H9 (cell line): Measurements from ENCODE around the gene AFF1. TPM values are rescaled to one million over a fixed set of nuclear protein-coding genes. Genes with fewer than 3 reads are reported as not detected.

ENCODE experiments used
- DNase-seq: peaks from one replicate; pipeline ENCODE4 v3.0.0-alpha.2; 2017
- H2AFZ ChIP-seq: one replicate; pipeline ENCODE4 v1.6.1; 2013; ENCODE audit warnings: mild to moderate bottlenecking, low read length, control low read depth, moderate library complexity
- H2AK5ac ChIP-seq: 2 replicates; pipeline ENCODE4 v1.6.1; 2013; ENCODE audit warnings: low read length, control low read depth, mixed read lengths; ENCODE audit not compliant: insufficient read length
- H2BK120ac ChIP-seq: one replicate; pipeline ENCODE4 v1.6.1; 2013; ENCODE audit warnings: low read depth, mild to moderate bottlenecking, low read length, control low read depth, inconsistent platforms; ENCODE audit not compliant: poor library complexity, severe bottlenecking
- H2BK12ac ChIP-seq: 2 replicates; pipeline ENCODE4 v1.6.1; 2013; ENCODE audit warnings: low read length, control low read depth, mixed read lengths, low read depth; ENCODE audit not compliant: insufficient read length
- H2BK15ac ChIP-seq: 2 replicates; pipeline ENCODE4 v1.6.1; 2013; ENCODE audit warnings: low read depth, low read length, control low read depth
- H2BK20ac ChIP-seq: one replicate; pipeline ENCODE4 v1.6.1; 2013; ENCODE audit warnings: low read depth, mild to moderate bottlenecking, low read length, control low read depth, inconsistent platforms; ENCODE audit not compliant: poor library complexity, severe bottlenecking
- H2BK5ac ChIP-seq: 2 replicates; pipeline ENCODE4 v1.6.1; 2013; ENCODE audit warnings: low read length, control low read depth, mixed read lengths; ENCODE audit not compliant: insufficient read length
- H3K14ac ChIP-seq: 2 replicates; pipeline ENCODE4 v1.6.1; 2013; ENCODE audit warnings: low read length, control low read depth; ENCODE audit not compliant: insufficient read depth
- H3K18ac ChIP-seq: 2 replicates; pipeline ENCODE4 v1.6.1; 2013; ENCODE audit warnings: low read depth, mild to moderate bottlenecking, mixed read lengths, low read length, control low read depth; ENCODE audit not compliant: insufficient read length
- H3K23ac ChIP-seq: 2 replicates; pipeline ENCODE4 v1.6.1; 2013; ENCODE audit warnings: low read length, control low read depth, mixed read lengths, low read depth; ENCODE audit not compliant: insufficient read length
- H3K23me2 ChIP-seq: 2 replicates; pipeline ENCODE4 v1.6.1; 2013; ENCODE audit warnings: low read depth, mild to moderate bottlenecking, mixed read lengths, low read length, control low read depth; ENCODE audit not compliant: insufficient read length, poor library complexity, severe bottlenecking
- H3K27ac ChIP-seq: 2 replicates; pipeline ENCODE4 v1.5.1; 2013; ENCODE audit warnings: low read length, control low read depth, mixed read lengths, low read depth; ENCODE audit not compliant: insufficient read length
- H3K27me3 ChIP-seq: 2 replicates; pipeline ENCODE4 v1.6.1; 2013; ENCODE audit warnings: low read length, control low read depth, inconsistent platforms; ENCODE audit not compliant: insufficient read depth
- H3K4ac ChIP-seq: 2 replicates; pipeline ENCODE4 v1.6.1; 2013; ENCODE audit warnings: low read depth, mild to moderate bottlenecking, control low read depth, inconsistent platforms, low read length, moderate library complexity
- H3K4me1 ChIP-seq: 2 replicates; pipeline ENCODE4 v1.6.1; 2013; ENCODE audit warnings: low read length, control low read depth, inconsistent platforms; ENCODE audit not compliant: insufficient read depth
- H3K4me2 ChIP-seq: 2 replicates; pipeline ENCODE4 v1.6.1; 2013; ENCODE audit warnings: low read length, control low read depth, mixed read lengths; ENCODE audit not compliant: insufficient read length, insufficient read depth
- H3K56ac ChIP-seq: 2 replicates; pipeline ENCODE4 v1.6.1; 2013; ENCODE audit warnings: low read depth, mild to moderate bottlenecking, mixed read lengths, low read length, control low read depth; ENCODE audit not compliant: insufficient read length
- H3K79me1 ChIP-seq: 2 replicates; pipeline ENCODE4 v1.6.1; 2013; ENCODE audit warnings: low read depth, mild to moderate bottlenecking, moderate library complexity, low read length, control low read depth, inconsistent platforms; ENCODE audit not compliant: insufficient read depth, poor library complexity, severe bottlenecking
- H3K79me2 ChIP-seq: 2 replicates; pipeline ENCODE4 v1.6.1; 2013; ENCODE audit warnings: low read length, control low read depth, inconsistent platforms; ENCODE audit not compliant: insufficient read depth
- H3K9ac ChIP-seq: 2 replicates; pipeline ENCODE4 v1.6.1; 2013; ENCODE audit warnings: low read length, control low read depth, mixed read lengths; ENCODE audit not compliant: insufficient read length; ENCODE audit errors: extremely low read depth
- H3K9me3 ChIP-seq: one replicate; pipeline ENCODE4 v1.6.1; 2013; ENCODE audit warnings: low read depth, low read length, inconsistent platforms; ENCODE audit not compliant: control insufficient read depth
- H3T11ph ChIP-seq: one replicate; pipeline ENCODE4 v1.6.1; 2013; ENCODE audit warnings: mild to moderate bottlenecking, low read length, control low read depth, inconsistent platforms
- H4K20me1 ChIP-seq: one replicate; pipeline ENCODE4 v1.6.1; 2013; ENCODE audit not compliant: control insufficient read depth, insufficient read length, insufficient read depth
- H4K5ac ChIP-seq: 2 replicates; pipeline ENCODE4 v1.6.1; 2013; ENCODE audit warnings: low read depth, mild to moderate bottlenecking, mixed read lengths, low read length, control low read depth; ENCODE audit not compliant: insufficient read length
- H4K8ac ChIP-seq: replicated peaks from 2 replicates; pipeline ENCODE4 v1.6.1; 2013; ENCODE audit warnings: low read length, control low read depth, mixed read lengths, low read depth; ENCODE audit not compliant: insufficient read length
- H4K91ac ChIP-seq: 2 replicates; pipeline ENCODE4 v1.6.1; 2013; ENCODE audit warnings: low read depth, mild to moderate bottlenecking, moderate library complexity, mixed read lengths, low read length, control low read depth; ENCODE audit not compliant: insufficient read length
- H3K27ac Mint-ChIP-seq, 3 experiments: 2 replicates in 2 of 3; 3 replicates in 1 of 3; pipeline ENCODE4 v1.8.0; 2020 to 2021; ENCODE audit warnings: mixed read lengths in 3 of 3, mild to moderate bottlenecking in 1 of 3, moderate library complexity in 1 of 3
- H3K27me3 Mint-ChIP-seq: 2 replicates; pipeline ENCODE4 v1.8.0; 2021; ENCODE audit warnings: low read depth, mild to moderate bottlenecking, moderate library complexity, mixed read lengths
- H3K36me3 Mint-ChIP-seq, 3 experiments: 2 replicates in 2 of 3; 3 replicates in 1 of 3; pipeline ENCODE4 v1.8.0; 2020 to 2021; ENCODE audit warnings: low read depth in 3 of 3, mixed read lengths in 3 of 3; ENCODE audit not compliant: insufficient read depth in 1 of 3
- H3K4me1 Mint-ChIP-seq, 2 experiments: 2 replicates each; pipeline ENCODE4 v1.8.0; 2020; ENCODE audit warnings: mixed read lengths in 2 of 2
- H3K4me3 Mint-ChIP-seq, 2 experiments: 2 replicates in 1 of 2; 3 replicates in 1 of 2; pipeline ENCODE4 v1.8.0; 2020 to 2021; ENCODE audit warnings: mild to moderate bottlenecking in 2 of 2, mixed read lengths in 2 of 2, moderate library complexity in 1 of 2
- H3K9me3 Mint-ChIP-seq, 2 experiments: 2 replicates in 1 of 2; 3 replicates in 1 of 2; pipeline ENCODE4 v1.8.0; 2020; ENCODE audit warnings: mild to moderate bottlenecking in 2 of 2, mixed read lengths in 2 of 2, moderate library complexity in 1 of 2
- WGBS: extraction: QIAGEN DNeasy Blood & Tissue Kit; methylation state at CpG from one replicate; pipeline ENCODE4 v1.1.7; 2013; ENCODE audit warnings: missing lambda C conversion rate, low lambda C conversion rate, mixed read lengths; ENCODE audit not compliant: insufficient read length; ENCODE audit errors: extremely low coverage; 5-methylcytosine and 5-hydroxymethylcytosine counted together
- total RNA-seq: library from RNA; stranded (reverse); gene quantifications from 2 replicates; pipeline ENCODE4 v1.2.1, GENCODE V29; 2021
- TF ChIP-seq, protein P1 (sequence below): fragments of 200-600 bp; sonication (generic); conservative IDR thresholded peaks from 3 replicates; pipeline ENCODE4 v1.8.0; 2021; ENCODE audit warnings: antibody characterized with exemption, mild to moderate bottlenecking

The AFF1 gene
- total RNA-seq, 1 experiment from 2014 or later: 74.5 TPM

DNA sequence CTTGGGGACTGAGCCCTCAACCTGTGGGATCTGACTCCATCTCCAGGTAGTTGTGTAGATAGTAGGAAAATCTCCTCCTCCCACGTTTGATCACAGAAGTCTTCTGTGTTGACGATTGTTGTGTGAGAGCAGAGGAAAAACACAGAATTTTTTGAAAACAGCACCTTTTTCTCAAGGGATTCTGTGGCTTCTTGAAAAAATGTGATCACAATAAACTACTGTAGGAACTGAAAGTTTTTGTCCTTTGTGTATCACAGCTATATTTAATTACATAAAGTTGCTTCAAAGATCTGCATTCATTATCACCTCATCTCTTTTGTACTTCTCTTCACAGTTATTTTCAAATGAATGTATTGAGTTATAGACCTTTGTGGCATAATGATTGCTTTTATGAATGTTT lies 85.1 kb downstream of the AFF1 start:
- H3K4me3 Mint-ChIP-seq: no peak overlapping the region

More for the DNA sequence above, 85.1 kb downstream of the AFF1 start:
- peak overlapping the region in 1 of 3 experiments; percentile 6; a peak in 1 of 7 replicates for H3K27ac Mint-ChIP-seq
- Histone ChIP-seq H3T11ph (no peak overlapping the region), H3K9me3 (no peaks in the 10 kb centered on the region), H3K23ac (no peak overlapping the region), H3K56ac (no peak overlapping the region), H3K14ac (no peak overlapping the region), H3K23me2 (no peaks in the 10 kb centered on the region), H4K20me1 (no peaks in the 10 kb centered on the region), H4K5ac (no peak overlapping the region), H2AK5ac (no peak overlapping the region), H3K27me3 (no peaks in the 10 kb centered on the region), H2BK12ac (no peak overlapping the region), H4K91ac (no peak overlapping the region), H3K4ac (no peak overlapping the region), H2AFZ (no peak overlapping the region), H3K18ac (no peak overlapping the region), H3K9ac (no peak overlapping the region), H3K79me2 (peaks cover 15% of the 10 kb centered on the region; the same call in 1 of the 2 replicates), H2BK20ac (no peak overlapping the region), H3K27ac (no peak overlapping the region), H2BK15ac (no peak overlapping the region), H2BK120ac (no peak overlapping the region), H3K79me1 (peaks cover 4% of the 10 kb centered on the region), H4K8ac (no peak overlapping the region), H3K4me1 (peaks cover 10% of the 10 kb centered on the region; the same call in 1 of the 2 replicates), H2BK5ac (no peak overlapping the region), H3K4me2 (no peak overlapping the region)
- TF ChIP-seq, protein P1, sequence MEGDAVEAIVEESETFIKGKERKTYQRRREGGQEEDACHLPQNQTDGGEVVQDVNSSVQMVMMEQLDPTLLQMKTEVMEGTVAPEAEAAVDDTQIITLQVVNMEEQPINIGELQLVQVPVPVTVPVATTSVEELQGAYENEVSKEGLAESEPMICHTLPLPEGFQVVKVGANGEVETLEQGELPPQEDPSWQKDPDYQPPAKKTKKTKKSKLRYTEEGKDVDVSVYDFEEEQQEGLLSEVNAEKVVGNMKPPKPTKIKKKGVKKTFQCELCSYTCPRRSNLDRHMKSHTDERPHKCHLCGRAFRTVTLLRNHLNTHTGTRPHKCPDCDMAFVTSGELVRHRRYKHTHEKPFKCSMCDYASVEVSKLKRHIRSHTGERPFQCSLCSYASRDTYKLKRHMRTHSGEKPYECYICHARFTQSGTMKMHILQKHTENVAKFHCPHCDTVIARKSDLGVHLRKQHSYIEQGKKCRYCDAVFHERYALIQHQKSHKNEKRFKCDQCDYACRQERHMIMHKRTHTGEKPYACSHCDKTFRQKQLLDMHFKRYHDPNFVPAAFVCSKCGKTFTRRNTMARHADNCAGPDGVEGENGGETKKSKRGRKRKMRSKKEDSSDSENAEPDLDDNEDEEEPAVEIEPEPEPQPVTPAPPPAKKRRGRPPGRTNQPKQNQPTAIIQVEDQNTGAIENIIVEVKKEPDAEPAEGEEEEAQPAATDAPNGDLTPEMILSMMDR: no peak
- H3K36me3 Mint-ChIP-seq: no peaks in the 10 kb centered on the region; a peak in 1 of 7 replicates
- H3K4me1 Mint-ChIP-seq: peaks cover 41 to 42% of the 10 kb centered on the region in 2 experiments
- no peaks in the 10 kb centered on the region for H3K9me3 Mint-ChIP-seq
- no peaks in the 10 kb centered on the region for H3K27me3 Mint-ChIP-seq
- DNase-seq: no peak
- WGBS: no CpG with 5 or more reads among the region's 2 CpGs
